A549 (cell line): Measurements from ENCODE around the gene DTNB. TPM values are rescaled to one million over a fixed set of nuclear protein-coding genes. Genes with fewer than 3 reads are reported as not detected.

Source experiments
- ATAC-seq, 2 experiments: fragments of 200-7000 bp in 1 of 2; fragments of >200 bp in 1 of 2; cut with Nextera tagmentation in 1 of 2; cut with Tn5 transposase in 1 of 2; 3 replicates each; pipeline versions ENCODE4 v1.8.0 to v1.9.1; 2018 to 2020; ENCODE audit warnings: mild to moderate bottlenecking in 1 of 2, moderate library complexity in 1 of 2
- CTCF ChIA-PET: fragments of 300-600 bp; sonication (Branson Sonifier 250); formaldehyde crosslinking; extraction: SDS; loops from one replicate; lab custom pipeline; 2021; ENCODE audit warnings: antibody characterized with exemption, inconsistent platforms; lab: Yijun Ruan, JAX
- POLR2A ChIA-PET: fragments of 350-600 bp; formaldehyde crosslinking; extraction: SDS; loops from one replicate; lab custom pipeline; 2021; ENCODE audit warnings: antibody characterized with exemption, inconsistent platforms; lab: Yijun Ruan, JAX
- DNase-seq, 2 experiments: peaks; one replicate each; pipeline versions ENCODE4 v3.0.0 to v3.0.0-alpha.2; 2011 to 2016; ENCODE audit warnings: low read depth in 1 of 2, low spot score in 1 of 2
- FAIRE-seq: peaks from 2 replicates; lab custom pipeline; 2011; peaks lifted over from hg19 to GRCh38; lab: Jason Lieb, UNC
- H3K27ac ChIP-seq, 2 experiments: fragments of >200 bp; sonication (Bioruptor Twin); formaldehyde crosslinking; 3 replicates each; pipeline ENCODE4 v1.5.1; 2016 to 2017
- H3K4me1 ChIP-seq: fragments of >200 bp; sonication (Bioruptor Twin); formaldehyde crosslinking; 3 replicates; pipeline ENCODE4 v1.6.1; 2016
- H3K4me2 ChIP-seq: fragments of >200 bp; sonication (Bioruptor Twin); formaldehyde crosslinking; 3 replicates; pipeline ENCODE4 v1.6.1; 2016
- H3K4me3 ChIP-seq: fragments of >200 bp; sonication (Bioruptor Twin); formaldehyde crosslinking; 3 replicates; pipeline ENCODE4 v1.5.1; 2016
- H3K9me3 ChIP-seq: fragments of >200 bp; sonication (Bioruptor Twin); formaldehyde crosslinking; 3 replicates; pipeline ENCODE4 v1.6.1; 2016
- BHLHE40 ChIP-seq: IDR thresholded peaks from 2 replicates; pipeline ENCODE4 v1.6.1; 2012; ENCODE audit warnings: low read depth, low read length, inconsistent platforms
- CBX8 ChIP-seq: fragments of 200-600 bp; sonication (generic); IDR thresholded peaks from 2 replicates; pipeline ENCODE4 v1.6.1; 2016
- CEBPB ChIP-seq, 2 experiments: fragments of >200 bp in 1 of 2; sonication (Bioruptor Twin) in 1 of 2; formaldehyde crosslinking in 1 of 2; IDR thresholded peaks; 2 replicates each; pipeline ENCODE4 v1.6.1; 2012 to 2016
- CHD4 ChIP-seq: fragments of 200-600 bp; sonication (generic); IDR thresholded peaks from 2 replicates; pipeline ENCODE4 v1.6.1; 2016; ENCODE audit warnings: antibody characterized with exemption, mild to moderate bottlenecking, borderline replicate concordance
- EHMT2 ChIP-seq: fragments of 200-600 bp; sonication (generic); IDR thresholded peaks from 2 replicates; pipeline ENCODE4 v1.6.1; 2016; ENCODE audit warnings: antibody characterized with exemption, low read depth, mild to moderate bottlenecking, moderate library complexity
- FOSB ChIP-seq: fragments of 250-450 bp; sonication (Bioruptor Pico); IDR thresholded peaks from 2 replicates; pipeline ENCODE4 v1.5.0; 2020; ENCODE audit warnings: mild to moderate bottlenecking, moderate library complexity
- FOSL2 ChIP-seq, 2 experiments: fragments of 450-650 bp in 1 of 2; fragments of >200 bp in 1 of 2; sonication (Bioruptor Twin) in 1 of 2; formaldehyde crosslinking; IDR thresholded peaks; 2 replicates each; pipeline versions ENCODE4 v1.5.0 to v1.6.1; 2016 to 2020; ENCODE audit warnings: mild to moderate bottlenecking in 1 of 2, moderate library complexity in 1 of 2
- FOXS1 ChIP-seq: fragments of 250-450 bp; sonication (Bioruptor Pico); IDR thresholded peaks from 2 replicates; pipeline ENCODE4 v1.5.0; 2020; ENCODE audit warnings: mild to moderate bottlenecking, moderate library complexity
- HOXA7 ChIP-seq: fragments of 250-450 bp; sonication (Bioruptor Pico); IDR thresholded peaks from 2 replicates; pipeline ENCODE4 v1.5.0; 2020; ENCODE audit warnings: mild to moderate bottlenecking, moderate library complexity
- JUN ChIP-seq, 2 experiments: fragments of >200 bp; sonication (Bioruptor Twin); formaldehyde crosslinking; IDR thresholded peaks; 2 replicates in 1 of 2; 3 replicates in 1 of 2; pipeline ENCODE4 v1.6.1; 2016 to 2017
- JUNB ChIP-seq: fragments of >200 bp; sonication (Bioruptor Twin); formaldehyde crosslinking; IDR thresholded peaks from 2 replicates; pipeline ENCODE4 v1.6.1; 2016
- NPAS2 ChIP-seq: fragments of 250-450 bp; sonication (Bioruptor Pico); IDR thresholded peaks from 2 replicates; pipeline ENCODE4 v1.8.0; 2022; ENCODE audit warnings: mild to moderate bottlenecking, moderate library complexity, borderline replicate concordance
- RAD21 ChIP-seq, 2 experiments: fragments of >200 bp in 1 of 2; sonication (Bioruptor Twin) in 1 of 2; formaldehyde crosslinking in 1 of 2; IDR thresholded peaks in 1 of 2; conservative IDR thresholded peaks in 1 of 2; 2 replicates in 1 of 2; 3 replicates in 1 of 2; pipeline ENCODE4 v1.6.1; 2012 to 2018; ENCODE audit warnings: inconsistent platforms in 1 of 2
- RCOR1 ChIP-seq: fragments of 150-350 bp; IDR thresholded peaks from 2 replicates; pipeline ENCODE4 v1.6.1; 2014; ENCODE audit warnings: antibody characterized with exemption, low read length, low read depth
- SREBF2 ChIP-seq: fragments of 450-650 bp; IDR thresholded peaks from 2 replicates; pipeline ENCODE4 v1.6.1; 2014; ENCODE audit warnings: mild to moderate bottlenecking, moderate library complexity
- WGBS: methylation state at CpG from one replicate; pipeline ENCODE4 v1.1.6; 2017; ENCODE audit errors: missing lambda C conversion rate; 5-methylcytosine and 5-hydroxymethylcytosine counted together
- polyA plus RNA-seq, 4 experiments: library from polyadenylated mRNA; depleted of rRNA in 3 of 4; stranded (reverse); fragments of >200 nt; fragmentation: RNase III in 1 of 4; extraction: RNeasy Plus Mini Kit Qiagen cat#74134 plus additional on column Dnase treatment in 1 of 4; gene quantifications; 2 replicates in 3 of 4; 3 replicates in 1 of 4; pipeline ENCODE4 v1.2.3, GENCODE V29; 2011 to 2017
- TF ChIP-seq, protein P1 (sequence below): fragments of 150-350 bp; IDR thresholded peaks from 2 replicates; pipeline ENCODE4 v1.6.1; 2014; ENCODE audit warnings: low read depth, mild to moderate bottlenecking, low read length
- TF ChIP-seq, protein P2 (sequence below): IDR thresholded peaks from 2 replicates; pipeline ENCODE4 v1.6.1; 2012
- TF ChIP-seq, protein P3 (sequence below): fragments of 200-600 bp; sonication (generic); IDR thresholded peaks from 2 replicates; pipeline ENCODE4 v1.6.1; 2016; ENCODE audit warnings: antibody characterized with exemption, mild to moderate bottlenecking, moderate library complexity

Gene DTNB
- polyA plus RNA-seq, 2 of the 4 experiments (the other 2 are of a cell fraction), result 11.2 to 32.6 TPM

DNA sequence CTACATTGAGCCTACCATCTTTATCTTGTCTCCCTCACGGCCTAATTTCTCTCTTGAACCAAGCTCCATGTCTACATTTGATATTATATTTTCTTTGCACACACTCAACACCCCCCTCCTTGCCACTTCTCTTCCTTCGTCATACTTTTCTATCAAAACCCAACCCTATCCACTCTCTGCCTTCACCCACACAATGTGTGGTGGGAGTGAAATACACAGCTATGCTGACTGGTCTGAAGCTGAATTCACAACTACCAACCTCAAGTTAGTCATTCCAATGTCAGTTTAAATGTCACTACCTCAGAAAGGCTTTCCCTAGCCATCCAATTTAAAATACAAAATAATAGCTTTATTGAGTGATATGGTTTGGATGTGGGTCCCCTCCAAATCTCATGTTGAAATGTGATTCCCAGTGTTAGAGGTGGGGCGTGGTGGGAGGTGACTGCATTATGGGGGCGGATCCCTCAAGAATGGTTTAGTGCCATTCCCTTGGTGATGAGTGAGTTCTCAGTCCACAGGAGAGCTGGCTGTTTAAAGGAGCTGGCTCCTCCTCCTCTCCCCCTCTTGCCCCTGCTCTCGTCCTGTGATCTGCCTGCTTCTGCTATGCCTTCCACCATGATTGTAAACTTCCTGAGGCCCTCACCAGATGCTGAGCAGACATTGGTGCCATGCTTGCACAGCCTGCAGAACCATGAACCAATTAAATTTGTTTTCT, 112.1 kb downstream of the DTNB start:
- 91% methylated on average over 5 of the region's 5 CpGs for WGBS
- H3K4me3 ChIP-seq, result no peak overlapping the region
- DNase-seq (no peak), ATAC-seq (0 out of 6 replicates have a peak, but pooled peaks of 1 of the 2 experiments have one; percentile 20), FAIRE-seq (no peak)
- ChIA-PET POLR2A (no interaction called here), CTCF (interaction anchor here (0.6 to 2.1 kb wide), 6 partner anchors 31 to 219 kb away, joined by 3 to 10 read pairs (median 4); no protein-coding TSS in a partner anchor)
- H3K4me2 ChIP-seq, result no peak overlapping the region
- H3K9me3 ChIP-seq, result no peaks in the 10 kb centered on the region
- H3K27ac ChIP-seq, result no peak overlapping the region
- TF ChIP-seq BHLHE40 (no peak), RCOR1 (no peak), FOSB (CRISPR knock-in tag) (no peak), NPAS2 (CRISPR knock-in tag) (no peak), EHMT2 (no peak)
- TF ChIP-seq, protein P1, sequence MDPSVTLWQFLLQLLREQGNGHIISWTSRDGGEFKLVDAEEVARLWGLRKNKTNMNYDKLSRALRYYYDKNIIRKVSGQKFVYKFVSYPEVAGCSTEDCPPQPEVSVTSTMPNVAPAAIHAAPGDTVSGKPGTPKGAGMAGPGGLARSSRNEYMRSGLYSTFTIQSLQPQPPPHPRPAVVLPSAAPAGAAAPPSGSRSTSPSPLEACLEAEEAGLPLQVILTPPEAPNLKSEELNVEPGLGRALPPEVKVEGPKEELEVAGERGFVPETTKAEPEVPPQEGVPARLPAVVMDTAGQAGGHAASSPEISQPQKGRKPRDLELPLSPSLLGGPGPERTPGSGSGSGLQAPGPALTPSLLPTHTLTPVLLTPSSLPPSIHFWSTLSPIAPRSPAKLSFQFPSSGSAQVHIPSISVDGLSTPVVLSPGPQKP, result no peak
- TF ChIP-seq, protein P2, sequence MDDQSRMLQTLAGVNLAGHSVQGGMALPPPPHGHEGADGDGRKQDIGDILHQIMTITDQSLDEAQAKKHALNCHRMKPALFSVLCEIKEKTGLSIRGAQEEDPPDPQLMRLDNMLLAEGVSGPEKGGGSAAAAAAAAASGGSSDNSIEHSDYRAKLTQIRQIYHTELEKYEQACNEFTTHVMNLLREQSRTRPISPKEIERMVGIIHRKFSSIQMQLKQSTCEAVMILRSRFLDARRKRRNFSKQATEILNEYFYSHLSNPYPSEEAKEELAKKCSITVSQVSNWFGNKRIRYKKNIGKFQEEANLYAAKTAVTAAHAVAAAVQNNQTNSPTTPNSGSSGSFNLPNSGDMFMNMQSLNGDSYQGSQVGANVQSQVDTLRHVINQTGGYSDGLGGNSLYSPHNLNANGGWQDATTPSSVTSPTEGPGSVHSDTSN, result no peak
- H3K4me1 ChIP-seq, result no peaks in the 10 kb centered on the region

DNA sequence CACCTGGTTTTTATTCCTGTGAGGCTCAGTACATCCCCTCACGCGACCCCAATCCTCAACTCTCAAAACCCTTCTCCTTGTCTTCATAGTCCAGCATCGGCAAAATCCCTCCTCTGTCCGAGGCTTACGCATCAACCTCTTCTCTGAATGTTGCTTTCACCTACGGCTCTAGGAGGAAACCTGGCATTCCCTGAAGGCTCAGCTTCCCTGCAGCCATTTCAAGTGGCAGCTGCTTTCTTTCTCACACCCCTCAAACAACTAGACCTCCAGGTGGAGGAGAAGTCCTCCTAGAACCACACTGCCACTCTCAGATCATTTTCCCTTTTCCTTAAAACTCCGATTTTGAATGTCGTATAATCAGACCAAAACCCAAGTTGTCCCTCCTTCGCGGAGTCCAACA, 114.2 kb downstream of the DTNB start:
- Histone ChIP-seq H3K4me1 (no peaks in the 10 kb centered on the region), H3K9me3 (no peaks in the 10 kb centered on the region), H3K27ac (no peak overlapping the region), H3K4me2 (no peak overlapping the region), H3K4me3 (no peak overlapping the region)
- DNase-seq (no peak), FAIRE-seq (no peak), ATAC-seq (no peak)
- 95% methylated on average over 10 of the region's 10 CpGs for WGBS
- CTCF ChIA-PET, result interaction anchor here (1.4 to 2.1 kb wide), 3 partner anchors 8 to 172 kb away, joined by 4 to 10 read pairs (median 9); no protein-coding TSS in a partner anchor
- POLR2A ChIA-PET, result no interaction called here
- no peak for TF ChIP-seq CBX8
- TF ChIP-seq CHD4, result no peak
- no peak for TF ChIP-seq FOSL2 (IDR thresholded peaks at IDR 0.05)
- TF ChIP-seq FOSL2 (CRISPR knock-in tag; IDR thresholded peaks at IDR 0.05), result no peak
- TF ChIP-seq FOXS1 (CRISPR knock-in tag), result no peak
- TF ChIP-seq JUN (IDR thresholded peaks at IDR 0.05), result no peak
- TF ChIP-seq, protein P3, sequence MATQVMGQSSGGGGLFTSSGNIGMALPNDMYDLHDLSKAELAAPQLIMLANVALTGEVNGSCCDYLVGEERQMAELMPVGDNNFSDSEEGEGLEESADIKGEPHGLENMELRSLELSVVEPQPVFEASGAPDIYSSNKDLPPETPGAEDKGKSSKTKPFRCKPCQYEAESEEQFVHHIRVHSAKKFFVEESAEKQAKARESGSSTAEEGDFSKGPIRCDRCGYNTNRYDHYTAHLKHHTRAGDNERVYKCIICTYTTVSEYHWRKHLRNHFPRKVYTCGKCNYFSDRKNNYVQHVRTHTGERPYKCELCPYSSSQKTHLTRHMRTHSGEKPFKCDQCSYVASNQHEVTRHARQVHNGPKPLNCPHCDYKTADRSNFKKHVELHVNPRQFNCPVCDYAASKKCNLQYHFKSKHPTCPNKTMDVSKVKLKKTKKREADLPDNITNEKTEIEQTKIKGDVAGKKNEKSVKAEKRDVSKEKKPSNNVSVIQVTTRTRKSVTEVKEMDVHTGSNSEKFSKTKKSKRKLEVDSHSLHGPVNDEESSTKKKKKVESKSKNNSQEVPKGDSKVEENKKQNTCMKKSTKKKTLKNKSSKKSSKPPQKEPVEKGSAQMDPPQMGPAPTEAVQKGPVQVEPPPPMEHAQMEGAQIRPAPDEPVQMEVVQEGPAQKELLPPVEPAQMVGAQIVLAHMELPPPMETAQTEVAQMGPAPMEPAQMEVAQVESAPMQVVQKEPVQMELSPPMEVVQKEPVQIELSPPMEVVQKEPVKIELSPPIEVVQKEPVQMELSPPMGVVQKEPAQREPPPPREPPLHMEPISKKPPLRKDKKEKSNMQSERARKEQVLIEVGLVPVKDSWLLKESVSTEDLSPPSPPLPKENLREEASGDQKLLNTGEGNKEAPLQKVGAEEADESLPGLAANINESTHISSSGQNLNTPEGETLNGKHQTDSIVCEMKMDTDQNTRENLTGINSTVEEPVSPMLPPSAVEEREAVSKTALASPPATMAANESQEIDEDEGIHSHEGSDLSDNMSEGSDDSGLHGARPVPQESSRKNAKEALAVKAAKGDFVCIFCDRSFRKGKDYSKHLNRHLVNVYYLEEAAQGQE, result no peak
- TF ChIP-seq HOXA7 (CRISPR knock-in tag), result no peak
- TF ChIP-seq, protein P1, result no peak
- no peak for TF ChIP-seq RAD21 (conservative IDR thresholded peaks at IDR 0.05 in 1 of 2, IDR thresholded peaks at IDR 0.05 in 1 of 2)
- TF ChIP-seq JUNB, result no peak
- TF ChIP-seq CEBPB (IDR thresholded peaks at IDR 0.05), result no peak
- no peak for TF ChIP-seq EHMT2
- no peak for TF ChIP-seq SREBF2
